Effector CD8-positive, alpha-beta T cell (primary cell): ENCODE measurements around the gene IPCEF1.
"Not testable (repeated sequence)": the region's sequence is repeated elsewhere in the genome, so short reads cannot be mapped to it uniquely, and the experiment has no call there.

ENCODE experiments used
- DNase-seq: peaks from one replicate; lab custom pipeline; 2025; lab: John Stamatoyannopoulos, UW

The IPCEF1 gene

DNA sequence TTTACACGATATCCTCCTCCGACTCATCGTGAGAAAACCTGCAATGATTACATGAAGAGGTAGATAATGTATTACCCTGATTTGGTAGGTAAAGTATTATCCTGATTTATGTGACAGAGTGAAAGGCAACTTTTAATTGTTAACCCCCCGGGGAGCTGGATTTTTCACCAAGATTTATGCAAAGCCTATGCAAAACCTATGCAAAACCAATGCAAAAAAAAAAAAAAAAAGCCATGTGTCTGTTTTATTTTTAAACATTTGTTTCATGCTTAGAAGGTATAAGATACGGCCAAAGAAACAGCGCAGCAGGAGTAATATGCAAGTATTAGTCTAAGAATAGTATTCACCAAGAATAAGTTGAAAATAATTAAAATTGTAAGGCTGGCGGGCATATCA, 109.9 kb downstream of the IPCEF1 start:
- no peak for DNase-seq

DNA sequence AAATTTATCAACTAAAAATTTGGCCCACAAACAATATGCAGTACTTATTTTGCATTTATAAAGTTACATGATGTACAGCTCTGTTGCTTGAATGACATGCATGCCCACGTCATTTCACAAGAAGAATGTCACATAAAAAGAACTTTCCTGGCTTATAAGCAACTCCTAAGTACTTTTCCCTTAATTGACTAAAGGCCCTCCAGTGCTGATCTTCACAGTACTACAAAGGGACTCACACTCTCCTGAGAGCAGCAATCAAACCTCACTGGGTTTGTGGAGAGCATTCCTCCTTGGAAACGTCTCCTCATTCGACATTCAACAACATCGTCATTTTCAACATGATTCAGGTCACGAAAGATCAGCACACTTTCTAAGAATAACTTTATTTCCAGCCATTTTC, 111.1 kb downstream of the IPCEF1 start:
- DNase-seq = no peak

- no peak for DNase-seq
Measured at GRCh38 chr6:154243793-154244750, 112.5 kb downstream of the IPCEF1 start.

- no peak for DNase-seq
Measured at GRCh38 chr6:154242617-154243357, 113.8 kb downstream of the IPCEF1 start.

- DNase-seq = no peak
Measured at GRCh38 chr6:154241581-154241980, 115.0 kb downstream of the IPCEF1 start.

DNA sequence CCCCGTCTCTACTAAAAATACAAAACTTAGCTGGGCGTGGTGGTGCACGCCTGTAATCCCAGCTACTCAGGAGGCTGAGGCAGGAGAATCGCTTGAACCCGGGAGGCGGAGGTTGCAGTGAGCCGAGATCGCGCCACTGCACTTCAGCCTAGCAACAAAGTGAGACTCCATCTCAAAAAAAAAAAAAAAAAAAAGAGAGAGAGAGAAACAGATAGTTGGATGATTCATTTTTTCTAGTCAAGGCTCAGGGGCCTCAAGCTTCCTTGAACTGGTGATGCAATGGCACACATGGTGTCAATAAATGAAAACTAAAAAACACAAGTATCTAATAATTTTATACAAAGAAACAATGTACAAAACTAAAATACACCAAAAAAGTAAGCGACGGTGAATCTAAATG, 115.5 kb downstream of the IPCEF1 start:
- not testable (repeated sequence) for DNase-seq

- DNase-seq = no peak
Measured at GRCh38 chr6:154239392-154239791, 117.2 kb downstream of the IPCEF1 start.

DNA sequence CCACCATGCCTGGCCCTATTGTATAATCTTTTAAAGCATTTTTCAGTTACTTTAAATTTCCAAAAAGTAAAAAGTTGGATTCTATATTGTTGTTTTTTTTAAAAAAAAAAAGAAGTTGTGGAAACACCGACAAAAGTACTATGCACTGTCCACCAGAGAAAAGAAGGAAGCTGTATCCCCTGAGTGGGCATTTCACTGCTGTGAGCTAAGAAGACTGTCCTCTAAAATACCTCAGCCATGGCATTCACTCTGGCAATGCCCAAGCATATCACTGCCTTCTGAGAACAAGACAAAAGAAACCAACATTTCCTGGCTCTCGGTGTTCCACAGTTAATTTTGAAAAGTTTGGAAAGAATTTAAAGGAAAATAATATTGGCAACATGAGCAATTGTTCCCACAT, 117.8 kb downstream of the IPCEF1 start:
- no peak for DNase-seq

DNA sequence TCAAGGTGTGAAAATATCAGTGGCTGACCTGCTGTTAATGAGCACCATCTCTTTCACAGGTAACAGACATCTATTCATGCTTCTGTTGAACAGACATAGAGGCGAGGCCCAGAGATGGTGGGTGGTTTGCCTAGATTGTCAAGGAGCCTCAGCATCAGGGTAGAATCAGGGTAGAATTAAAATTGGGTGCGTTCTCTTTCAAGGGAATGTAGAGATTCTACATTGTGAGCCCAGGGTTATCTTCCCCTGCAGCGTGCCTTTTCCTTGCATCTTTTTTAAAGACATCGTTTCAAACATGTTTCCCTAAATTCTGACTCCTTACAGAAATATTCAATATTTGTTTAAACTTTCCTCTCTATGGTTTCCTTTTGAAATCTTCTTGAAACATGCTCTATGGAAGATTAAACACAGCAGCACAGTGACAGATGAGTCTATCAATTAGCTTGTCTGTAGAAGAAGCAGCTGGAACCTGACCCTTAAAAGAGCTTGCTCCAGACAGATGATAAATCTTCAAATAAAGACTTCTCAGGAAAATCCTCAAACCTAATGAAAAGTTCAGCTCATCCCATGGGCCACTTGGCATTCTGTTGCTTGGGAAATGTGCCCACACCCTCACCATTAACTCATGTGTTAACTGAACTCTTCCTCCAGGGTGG, 119.8 kb downstream of the IPCEF1 start:
- DNase-seq = no peak

GRCh38 chr6:154234019-154234772, 122.4 kb downstream of the IPCEF1 start:
- DNase-seq = no peak

DNA sequence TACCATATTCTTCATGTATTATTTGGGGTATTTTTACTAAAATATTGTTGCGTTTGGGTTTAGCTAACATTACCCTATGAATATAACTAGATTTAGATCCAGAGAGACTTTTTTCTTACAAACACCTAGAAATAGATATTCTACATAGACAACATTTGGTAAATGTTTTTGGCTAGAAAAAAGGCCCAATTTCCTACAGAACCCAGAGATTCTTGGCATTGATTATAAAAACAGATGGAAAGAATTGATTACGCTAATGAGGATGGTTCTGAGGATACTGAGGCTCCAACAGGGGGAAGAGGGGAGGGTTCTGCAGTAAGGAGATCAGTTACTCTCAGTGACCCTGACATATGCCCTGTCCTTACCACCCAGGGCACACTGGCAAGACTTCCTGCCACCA, 123.2 kb downstream of the IPCEF1 start:
- DNase-seq = no peak

GRCh38 chr6:154232013-154232910, 124.3 kb downstream of the IPCEF1 start:
- no peak for DNase-seq

DNA sequence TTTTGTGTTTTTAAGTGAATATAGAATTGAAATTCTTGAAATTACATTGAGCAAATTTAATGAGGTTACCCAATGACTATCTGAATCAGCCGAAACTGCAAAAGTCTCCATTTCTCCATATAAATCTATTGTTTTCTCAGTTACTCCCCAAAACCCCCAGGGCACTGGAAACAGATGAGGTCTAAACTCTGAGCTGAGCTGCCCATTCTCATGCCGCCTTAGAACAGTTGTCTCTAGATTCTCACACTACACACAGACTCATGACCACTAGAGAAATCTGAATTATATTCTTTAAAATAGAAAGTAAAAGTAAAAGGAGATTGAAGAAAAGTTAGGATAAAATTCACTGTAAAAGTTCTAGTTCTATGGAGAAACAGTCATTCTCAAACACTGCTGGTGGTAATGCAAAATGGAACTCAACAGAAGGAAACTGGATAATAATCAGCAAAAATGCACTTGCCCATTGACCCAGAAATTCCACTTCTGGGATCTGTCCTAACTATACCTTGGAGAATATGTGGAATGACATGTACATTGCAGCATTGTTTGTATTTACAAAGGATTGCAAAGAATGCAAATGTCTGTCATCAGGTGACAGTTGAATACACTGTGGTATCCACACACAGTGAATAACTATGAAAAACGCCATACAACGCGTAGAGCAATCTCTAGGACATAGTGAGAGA, 125.5 kb downstream of the IPCEF1 start:
- DNase-seq = no peak

DNA sequence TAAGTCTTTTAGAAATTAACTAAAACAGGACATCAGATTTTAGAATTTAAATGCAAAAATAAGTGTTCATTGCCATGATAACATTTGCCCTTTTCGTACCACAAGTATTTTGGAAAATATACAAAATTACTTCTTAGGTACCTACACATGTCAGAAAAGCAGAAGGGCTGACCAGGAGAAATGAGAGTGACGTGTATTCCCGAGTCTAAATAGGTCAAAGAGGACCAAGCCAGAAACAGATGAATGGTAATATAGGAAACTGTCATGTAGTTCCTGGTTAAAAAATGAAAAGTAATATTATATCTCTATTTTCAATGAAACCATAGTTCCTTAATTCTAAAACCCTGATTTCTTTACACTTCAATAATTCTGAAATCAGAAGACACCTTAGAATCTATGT, 126.2 kb downstream of the IPCEF1 start:
- DNase-seq = no peak

DNA sequence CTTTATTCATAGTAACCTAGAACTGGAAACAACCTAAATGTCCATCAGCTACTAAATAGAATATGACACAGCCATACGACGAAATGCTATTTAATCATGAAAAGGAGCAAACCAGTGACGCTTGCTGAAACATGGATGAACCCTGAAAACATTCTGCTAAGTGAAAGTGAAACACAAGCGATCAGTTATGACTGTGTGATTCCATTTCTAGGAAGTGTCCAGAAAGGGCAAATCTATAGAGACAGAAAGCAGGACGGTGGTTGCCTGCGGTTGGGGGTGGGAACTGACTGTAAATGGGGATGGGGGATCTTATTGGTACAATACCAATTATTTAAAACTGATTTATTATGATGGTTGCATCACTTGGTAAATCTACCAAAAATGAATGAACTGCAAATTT, 126.8 kb downstream of the IPCEF1 start:
- no peak for DNase-seq

GRCh38 chr6:154228521-154228905, 128.1 kb downstream of the IPCEF1 start:
- no peak for DNase-seq

DNA sequence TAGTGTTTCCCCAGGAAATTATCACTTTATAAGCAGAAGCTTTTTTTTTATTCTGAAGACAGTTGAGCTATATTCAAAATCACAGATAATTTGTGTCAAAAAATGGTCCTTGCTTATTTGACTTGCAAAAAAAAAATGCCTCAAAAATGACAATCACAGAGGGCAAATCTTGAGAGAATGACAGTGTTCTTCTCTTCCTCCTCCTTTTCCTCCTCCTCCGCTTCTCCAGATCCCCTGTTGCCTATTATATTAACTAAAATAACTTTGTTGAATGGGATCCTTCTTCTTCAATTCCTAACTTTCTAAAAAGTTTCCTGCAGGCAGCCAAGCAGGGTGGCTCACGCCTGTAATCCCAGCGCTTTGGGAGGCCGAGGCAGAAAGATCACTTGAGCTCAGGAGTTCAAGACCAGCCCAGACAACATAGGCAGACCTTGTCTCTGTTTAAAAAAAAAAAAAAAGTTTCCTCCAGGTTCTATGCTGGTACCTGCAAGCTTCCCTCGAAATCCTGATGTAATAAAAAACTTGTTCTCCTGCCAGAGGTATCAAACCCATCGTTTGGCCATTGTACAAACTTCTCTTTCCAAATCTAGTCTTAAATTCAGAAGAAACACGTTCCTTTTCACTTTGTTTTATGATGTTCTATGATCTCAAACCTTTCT, 128.6 kb downstream of the IPCEF1 start:
- DNase-seq = no peak

DNA sequence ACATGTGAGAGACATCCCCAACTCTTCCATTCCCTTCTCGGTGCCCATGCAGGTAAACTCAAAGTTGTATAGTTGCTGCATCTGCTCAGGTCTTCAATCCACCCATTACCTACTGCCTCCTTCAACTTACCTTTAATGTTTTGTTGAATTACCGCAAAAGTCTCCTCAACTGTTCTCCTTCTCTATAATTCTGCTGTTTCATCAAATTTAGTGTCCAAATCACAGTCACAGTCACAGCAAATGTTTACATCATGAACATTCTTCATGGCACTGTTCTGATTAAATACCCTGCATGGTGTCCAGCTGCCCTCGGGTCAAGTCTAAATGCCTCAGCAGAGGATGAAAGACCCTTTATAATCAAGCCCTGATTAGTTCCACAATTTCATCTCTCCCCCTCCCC, 130.1 kb downstream of the IPCEF1 start:
- DNase-seq = no peak

GRCh38 chr6:154223296-154223695, 133.3 kb downstream of the IPCEF1 start:
- no peak for DNase-seq

GRCh38 chr6:154222716-154223115, 133.9 kb downstream of the IPCEF1 start:
- no peak for DNase-seq
